ENCODE results near the gene TTLL12. TPM values are rescaled to one million over a fixed set of nuclear protein-coding genes. Genes with fewer than 3 reads are reported as not detected.

Gene TTLL12
- total and polyA plus RNA-seq, 2 experiments from 2014 or later, result 45.9 to 62.7 TPM

DNA sequence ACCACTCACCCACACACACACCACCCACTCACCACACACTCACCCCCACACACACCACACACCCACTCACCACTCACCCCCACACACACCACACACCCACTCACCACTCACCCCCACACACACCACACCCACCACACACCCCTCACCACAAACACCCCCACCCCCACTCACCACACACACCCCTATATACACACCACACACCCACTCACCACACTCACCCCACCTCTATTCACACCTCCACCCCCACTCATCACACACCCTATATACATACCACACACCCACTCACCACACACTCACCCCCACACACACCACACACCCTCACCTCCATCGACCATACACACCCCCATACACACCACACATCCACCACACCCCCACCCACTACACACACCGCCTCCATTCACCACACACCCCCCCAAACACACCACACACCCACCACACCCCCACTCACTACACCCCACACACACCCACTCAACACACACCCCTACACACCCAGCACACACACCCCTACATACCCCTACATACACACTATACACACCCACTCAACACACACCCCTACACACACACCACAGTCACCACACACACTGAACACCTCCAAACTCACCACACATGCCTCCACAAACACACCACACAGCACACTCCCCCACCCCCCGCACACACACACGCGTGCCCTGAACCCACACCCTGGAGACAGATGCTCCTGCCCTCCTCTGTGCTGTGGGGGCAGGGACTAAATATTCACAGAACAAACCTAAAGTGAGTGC is 19.0 kb upstream of the TTLL12 start:
- TF ChIP-seq, protein P1, sequence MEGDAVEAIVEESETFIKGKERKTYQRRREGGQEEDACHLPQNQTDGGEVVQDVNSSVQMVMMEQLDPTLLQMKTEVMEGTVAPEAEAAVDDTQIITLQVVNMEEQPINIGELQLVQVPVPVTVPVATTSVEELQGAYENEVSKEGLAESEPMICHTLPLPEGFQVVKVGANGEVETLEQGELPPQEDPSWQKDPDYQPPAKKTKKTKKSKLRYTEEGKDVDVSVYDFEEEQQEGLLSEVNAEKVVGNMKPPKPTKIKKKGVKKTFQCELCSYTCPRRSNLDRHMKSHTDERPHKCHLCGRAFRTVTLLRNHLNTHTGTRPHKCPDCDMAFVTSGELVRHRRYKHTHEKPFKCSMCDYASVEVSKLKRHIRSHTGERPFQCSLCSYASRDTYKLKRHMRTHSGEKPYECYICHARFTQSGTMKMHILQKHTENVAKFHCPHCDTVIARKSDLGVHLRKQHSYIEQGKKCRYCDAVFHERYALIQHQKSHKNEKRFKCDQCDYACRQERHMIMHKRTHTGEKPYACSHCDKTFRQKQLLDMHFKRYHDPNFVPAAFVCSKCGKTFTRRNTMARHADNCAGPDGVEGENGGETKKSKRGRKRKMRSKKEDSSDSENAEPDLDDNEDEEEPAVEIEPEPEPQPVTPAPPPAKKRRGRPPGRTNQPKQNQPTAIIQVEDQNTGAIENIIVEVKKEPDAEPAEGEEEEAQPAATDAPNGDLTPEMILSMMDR (IDR thresholded peaks at IDR 0.05; ENCODE audit: low read depth, low read length), result no peak
- no peaks in the 10 kb centered on the region for H3K36me3 ChIP-seq
- H3K27me3 ChIP-seq, result no peaks in the 10 kb centered on the region
- DNase-seq (ENCODE audit: low read depth in 1 of 2, low spot score in 1 of 2), result no peak
- H3K9me3 ChIP-seq (ENCODE audit: low read depth), result no peaks in the 10 kb centered on the region
- H3K4me1 ChIP-seq (ENCODE audit: low read depth), result peaks cover 6% of the 10 kb centered on the region
- no peak overlapping the region for H3K27ac ChIP-seq
- no peak overlapping the region for H3K4me3 ChIP-seq

DNA sequence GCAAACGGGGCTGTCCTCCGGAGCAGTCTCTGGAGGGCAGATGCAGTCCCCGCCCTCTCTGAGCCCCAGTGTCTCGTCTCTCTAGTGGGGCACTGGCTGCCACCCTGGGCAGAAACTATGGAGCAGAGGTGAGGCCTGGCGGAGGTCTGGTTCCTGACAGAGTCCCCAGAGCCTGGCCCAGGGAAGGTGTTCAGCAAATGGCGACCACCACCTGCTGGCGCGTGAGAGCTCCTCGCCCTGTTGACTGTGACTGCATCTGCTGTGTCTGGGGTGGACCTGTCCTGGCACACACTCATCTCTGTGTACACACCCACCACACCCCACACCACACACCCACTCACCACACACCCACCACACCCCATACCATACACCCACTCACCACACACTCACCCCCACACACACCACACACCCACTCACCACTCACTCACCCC is 18.3 kb upstream of the TTLL12 start:
- DNase-seq (ENCODE audit: low read depth in 1 of 2, low spot score in 1 of 2), result no peak
- Histone ChIP-seq H3K4me1 (ENCODE audit: low read depth) (peaks cover 6% of the 10 kb centered on the region), H3K36me3 (no peaks in the 10 kb centered on the region), H3K27ac (no peak overlapping the region), H3K4me3 (no peak overlapping the region), H3K27me3 (no peaks in the 10 kb centered on the region), H3K9me3 (ENCODE audit: low read depth) (no peaks in the 10 kb centered on the region)
- TF ChIP-seq, protein P1 (IDR thresholded peaks at IDR 0.05; ENCODE audit: low read depth, low read length), result no peak

DNA sequence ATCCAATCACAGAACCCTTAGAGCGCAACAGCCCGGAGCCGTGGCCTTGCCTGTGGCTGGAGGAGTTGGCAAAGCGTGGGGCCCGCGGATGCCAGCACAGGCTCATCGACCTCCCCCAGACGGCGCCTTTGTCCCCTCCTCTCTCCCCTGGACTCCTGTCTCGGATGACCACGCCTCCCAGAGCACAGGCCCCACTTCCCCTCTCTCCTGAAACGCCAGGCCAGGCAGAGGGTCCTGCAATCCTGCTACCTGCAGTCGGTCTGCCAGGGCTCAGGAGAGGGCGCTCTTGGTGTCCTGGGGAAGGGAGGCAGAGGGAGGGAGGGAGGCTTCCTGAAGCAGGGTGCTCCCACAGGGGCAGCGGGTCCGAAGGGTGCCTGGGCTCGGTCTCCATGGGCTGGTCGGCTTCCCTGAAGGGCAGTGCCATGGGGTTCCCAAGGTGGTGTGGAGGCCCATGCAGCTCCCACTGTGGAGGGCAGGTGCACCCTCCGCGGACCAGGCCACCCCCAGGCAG is 16.6 kb upstream of the TTLL12 start:
- TF ChIP-seq, protein P1 (IDR thresholded peaks at IDR 0.05; ENCODE audit: low read depth, low read length), result peak; percentile 12
- peak; percentile 46 to 62 for DNase-seq (ENCODE audit: low read depth in 1 of 2, low spot score in 1 of 2)

DNA sequence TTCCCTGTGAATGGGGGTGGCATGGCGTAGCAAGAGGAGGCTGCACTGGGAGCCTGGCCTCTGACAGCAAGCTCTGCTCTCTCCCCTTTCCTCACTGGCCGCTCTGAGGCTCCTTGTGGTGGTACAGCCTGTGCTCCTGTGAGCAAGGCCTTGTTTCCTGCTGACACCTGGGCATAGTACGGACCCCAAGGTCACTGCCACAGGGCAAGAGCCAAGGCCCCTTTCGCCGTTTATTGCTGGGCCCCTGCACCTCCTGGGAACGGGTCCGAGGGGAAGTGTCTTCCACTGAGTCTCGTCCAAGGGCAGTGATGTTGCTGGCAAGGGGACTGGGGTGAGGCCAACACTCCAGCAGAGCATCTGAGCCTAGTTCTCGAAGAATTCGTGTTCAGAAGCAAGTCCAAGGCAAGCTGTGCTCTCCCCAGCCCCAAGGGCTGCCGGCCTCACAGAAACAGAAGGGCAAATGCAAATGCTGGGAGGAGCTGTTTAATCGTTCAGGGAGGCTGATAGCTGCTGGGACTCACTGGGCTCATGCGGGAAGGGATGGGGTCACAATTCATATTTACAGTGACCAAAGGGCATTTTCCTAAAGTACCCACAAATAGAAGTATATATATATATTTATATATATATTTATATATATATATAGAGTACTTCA is 15.9 kb upstream of the TTLL12 start:
- Histone ChIP-seq H3K4me3 (no peak overlapping the region), H3K36me3 (no peaks in the 10 kb centered on the region), H3K27ac (no peak overlapping the region), H3K4me1 (ENCODE audit: low read depth) (peaks cover 6% of the 10 kb centered on the region), H3K9me3 (ENCODE audit: low read depth) (no peaks in the 10 kb centered on the region), H3K27me3 (no peaks in the 10 kb centered on the region)
- DNase-seq (ENCODE audit: low read depth in 1 of 2, low spot score in 1 of 2), result no peak
- TF ChIP-seq, protein P1 (IDR thresholded peaks at IDR 0.05; ENCODE audit: low read depth, low read length), result no peak

More for the DNA sequence above, 16.6 kb upstream of the TTLL12 start:
- H3K4me1 ChIP-seq (ENCODE audit: low read depth), result peaks cover 6% of the 10 kb centered on the region
- no peak overlapping the region for H3K27ac ChIP-seq
- no peaks in the 10 kb centered on the region for H3K36me3 ChIP-seq
- no peaks in the 10 kb centered on the region for H3K9me3 ChIP-seq (ENCODE audit: low read depth)
- H3K27me3 ChIP-seq, result no peaks in the 10 kb centered on the region
- no peak overlapping the region for H3K4me3 ChIP-seq

DNA sequence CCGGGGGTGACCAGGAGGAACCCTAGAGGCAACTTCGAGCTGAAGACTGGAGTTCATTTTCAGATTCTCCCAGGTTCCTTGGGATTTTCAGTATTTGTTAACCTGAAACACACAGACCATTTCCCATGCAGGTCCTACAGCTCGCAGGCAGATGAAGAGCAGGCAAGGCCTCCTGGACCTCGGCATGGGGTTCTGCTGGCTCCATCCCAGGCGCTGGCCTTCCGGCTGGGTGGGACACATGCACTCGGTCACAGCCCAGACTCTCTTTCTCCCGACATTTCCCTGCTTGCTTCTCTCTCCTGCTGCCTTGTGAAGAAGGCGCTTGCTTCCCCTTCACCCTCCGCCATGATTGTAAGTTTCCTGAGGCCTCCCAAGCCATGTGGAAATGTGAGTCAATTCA is 15.4 kb upstream of the TTLL12 start:
- no peak for DNase-seq (ENCODE audit: low read depth in 1 of 2, low spot score in 1 of 2)
- peaks cover 6% of the 10 kb centered on the region for H3K4me1 ChIP-seq (ENCODE audit: low read depth)
- H3K36me3 ChIP-seq, result no peaks in the 10 kb centered on the region
- H3K4me3 ChIP-seq, result no peak overlapping the region
- H3K27ac ChIP-seq, result no peak overlapping the region
- no peaks in the 10 kb centered on the region for H3K9me3 ChIP-seq (ENCODE audit: low read depth)
- TF ChIP-seq, protein P1 (IDR thresholded peaks at IDR 0.05; ENCODE audit: low read depth, low read length), result no peak
- H3K27me3 ChIP-seq, result no peaks in the 10 kb centered on the region
